Natural killer cell (primary cell): ENCODE data around the gene ADAMTS4. TPM values are rescaled to one million over a fixed set of nuclear protein-coding genes. Genes with fewer than 3 reads are reported as not detected.
A peak's percentile ranks its signal among the peaks of the same experiment; 100 is the strongest.

Source experiments
- ATAC-seq, 3 donors: fragments of 150-1000 bp in 2 of 3; fragments of 200-7000 bp in 1 of 3; cut with Tn5 transposase; 1 replicate in 1 of 3; 2 replicates in 2 of 3; pipeline ENCODE4 v1.10.0; 2021; ENCODE audit warnings: mild to moderate bottlenecking in 2 of 3, moderate library complexity in 2 of 3
- DNase-seq, 2 donors: peaks; one replicate each; pipeline versions ENCODE4 v3.0.0 to v3.0.0-alpha.2; 2013 to 2021; ENCODE audit warnings: mixed read lengths in 1 of 2
- H3K27ac ChIP-seq: one replicate; pipeline ENCODE4 v1.5.1; 2013; ENCODE audit warnings: mild to moderate bottlenecking, low read length
- H3K27me3 ChIP-seq: one replicate; pipeline ENCODE4 v1.6.1; 2013; ENCODE audit warnings: low read length; ENCODE audit not compliant: control insufficient read depth, insufficient read depth
- H3K36me3 ChIP-seq: one replicate; pipeline ENCODE4 v1.6.1; 2013; ENCODE audit warnings: low read length; ENCODE audit not compliant: control insufficient read depth, insufficient read depth
- H3K4me1 ChIP-seq: one replicate; pipeline ENCODE4 v1.6.1; 2013; ENCODE audit warnings: low read length; ENCODE audit not compliant: control insufficient read depth, insufficient read depth
- H3K4me3 ChIP-seq: one replicate; pipeline ENCODE4 v1.5.1; 2013; ENCODE audit warnings: low read length
- H3K9me3 ChIP-seq: one replicate; pipeline ENCODE4 v1.6.1; 2013; ENCODE audit warnings: low read length; ENCODE audit not compliant: control insufficient read depth, insufficient read depth
- H3K27ac Mint-ChIP-seq, 2 donors: one replicate each; pipeline ENCODE4 v1.8.0; 2022; ENCODE audit warnings: mild to moderate bottlenecking in 2 of 2, mixed read lengths in 2 of 2, moderate library complexity in 1 of 2
- H3K27me3 Mint-ChIP-seq, 2 donors: one replicate each; pipeline ENCODE4 v1.8.0; 2022; ENCODE audit warnings: low read depth in 2 of 2, mixed read lengths in 2 of 2
- H3K36me3 Mint-ChIP-seq: one replicate; pipeline ENCODE4 v1.8.0; 2022; ENCODE audit warnings: mixed read lengths
- H3K4me1 Mint-ChIP-seq, 2 donors: one replicate each; pipeline ENCODE4 v1.8.0; 2022; ENCODE audit warnings: mixed read lengths in 2 of 2
- H3K4me3 Mint-ChIP-seq: one replicate; pipeline ENCODE4 v1.8.0; 2022; ENCODE audit warnings: mild to moderate bottlenecking, moderate library complexity, mixed read lengths
- H3K9me3 Mint-ChIP-seq, 2 donors: one replicate each; pipeline ENCODE4 v1.8.0; 2022; ENCODE audit warnings: mixed read lengths in 2 of 2
- CTCF ChIP-seq: fragments of 200-600 bp; IDR thresholded peaks from one replicate; pipeline ENCODE4 v1.8.0; 2022; ENCODE audit warnings: antibody characterized with exemption
- WGBS: methylation state at CpG from one replicate; pipeline ENCODE4 v1.1.7; 2013; ENCODE audit warnings: missing lambda C conversion rate; ENCODE audit not compliant: insufficient coverage; 5-methylcytosine and 5-hydroxymethylcytosine counted together
- intact Hi-C: fragments of 100-400 bp; cut with micrococcal nuclease; formaldehyde crosslinking; loops from one replicate; pipeline ENCODE4 v1.14.2; 2022
- total RNA-seq, 4 donors: library from RNA; stranded (reverse); fragments of 120-200 nt in 1 of 4; gene quantifications; one replicate each; pipeline versions ENCODE4 v1.2.3 to v1.2.4, GENCODE V29; 2013 to 2022

Gene ADAMTS4
- total RNA-seq, 3 donors from 2014 or later (not counting 1 experiment from before 2014, with no cell fraction given): 0.14 to 0.20 (median 0.14) TPM

- ATAC-seq (peak; percentile 97 to 99 (median 99)), DNase-seq (peak; percentile 89 to 99)
- Mint-ChIP-seq H3K27me3 (no peaks in the 10 kb centered on the region), H3K36me3 (peaks cover 9% of the 10 kb centered on the region), H3K4me1 (peaks cover 29 to 57% of the 10 kb centered on the region in 2 donors), H3K4me3 (peak within 1 kb of the TSS; percentile 94), H3K27ac (peak within 1 kb of the TSS; percentile 95 to 96), H3K9me3 (no peaks in the 10 kb centered on the region)
- Histone ChIP-seq H3K4me3 (peak within 1 kb of the TSS; percentile 76), H3K27ac (peak within 1 kb of the TSS; percentile 90), H3K27me3 (no peaks in the 10 kb centered on the region), H3K36me3 (peaks cover 20% of the 10 kb centered on the region), H3K9me3 (no peaks in the 10 kb centered on the region), H3K4me1 (peaks cover 37% of the 10 kb centered on the region)
- TF ChIP-seq CTCF: no peak
- 6% methylated on average over 53 of the region's 53 CpGs for WGBS
- intact Hi-C loops: loop anchor here (1.0 to 5.0 kb wide), 2 partner anchors 23 to 35 kb away; partner anchors contain the start of gene PPOX
These were observed 3.2 kb upstream of the ADAMTS4 start, which contains the start of gene NDUFS2 for GRCh38 chr1:161201836-161202712. Gene NDUFS2 (plus strand): TSS chr1:161202367. CDS start chr1:161202386, 19 bp downstream.

GRCh38 chr1:161200992-161201835 is 2.4 kb upstream of the ADAMTS4 start:
- intact Hi-C loops: loop anchor here (5.0 kb wide), 1 partner anchor 34 kb away; the partner anchor contains the start of gene PPOX
- no peak for TF ChIP-seq CTCF
- peak overlapping the region; percentile 76 for H3K4me3 ChIP-seq
- Mint-ChIP-seq H3K36me3 (peaks cover 9% of the 10 kb centered on the region), H3K4me3 (peak overlapping the region; percentile 94), H3K9me3 (no peaks in the 10 kb centered on the region), H3K27ac (peak overlapping the region; percentile 95 to 96), H3K27me3 (no peaks in the 10 kb centered on the region), H3K4me1 (peaks cover 29 to 57% of the 10 kb centered on the region in 2 donors)
- DNase-seq: no peak
- peaks cover 42% of the 10 kb centered on the region for H3K4me1 ChIP-seq
- WGBS: 89% methylated on average over 13 of the region's 13 CpGs
- H3K9me3 ChIP-seq: no peaks in the 10 kb centered on the region
- ATAC-seq: no peak
- no peaks in the 10 kb centered on the region for H3K27me3 ChIP-seq
- peaks cover 12% of the 10 kb centered on the region for H3K36me3 ChIP-seq
- peak overlapping the region; percentile 90 for H3K27ac ChIP-seq

GRCh38 chr1:161200421-161200991 is 1.7 kb upstream of the ADAMTS4 start:
- H3K4me1 Mint-ChIP-seq: peaks cover 29 to 61% of the 10 kb centered on the region in 2 donors
- peak in 1 of 2 donors; percentile 50 for DNase-seq

More at GRCh38 chr1:161200421-161200991, 1.7 kb upstream of the ADAMTS4 start:
- Histone ChIP-seq H3K9me3 (no peaks in the 10 kb centered on the region), H3K27ac (no peak overlapping the region), H3K27me3 (no peaks in the 10 kb centered on the region), H3K4me3 (no peak overlapping the region), H3K4me1 (peaks cover 49% of the 10 kb centered on the region), H3K36me3 (peaks cover 10% of the 10 kb centered on the region)
- peaks cover 9% of the 10 kb centered on the region for H3K36me3 Mint-ChIP-seq
- no peaks in the 10 kb centered on the region for H3K9me3 Mint-ChIP-seq
- TF ChIP-seq CTCF: no peak
- intact Hi-C loops: loop anchor here (5.0 kb wide), 1 partner anchor 33 kb away; the partner anchor contains the start of gene PPOX
- no peak overlapping the region for H3K4me3 Mint-ChIP-seq
- H3K27ac Mint-ChIP-seq: peak overlapping the region; percentile 95 to 96
- ATAC-seq: no peak
- H3K27me3 Mint-ChIP-seq: no peaks in the 10 kb centered on the region
- WGBS: 37% methylated on average over 3 of the region's 5 CpGs
